ENCODE data around the gene RHOH.

DNA sequence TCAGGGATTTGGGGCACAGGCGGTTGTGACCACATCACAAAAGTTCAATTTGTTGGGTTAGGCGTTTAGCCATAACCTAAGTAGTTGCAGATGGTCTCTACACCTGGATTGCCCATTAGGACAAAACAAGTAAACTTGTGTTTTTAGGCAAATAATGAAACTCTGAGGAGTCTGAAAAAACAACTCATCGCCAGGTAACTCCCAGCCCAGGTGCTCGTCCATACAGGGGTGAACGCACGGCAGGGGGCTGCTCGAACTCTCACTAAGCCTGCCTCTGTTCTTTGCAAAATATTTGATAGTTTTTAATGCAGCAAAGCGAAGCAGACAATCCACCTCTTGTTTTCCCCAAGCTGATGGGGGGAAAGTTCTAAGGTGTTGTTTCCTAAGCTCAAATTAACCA, 559 bp upstream of the RHOH start:
- TF ChIP-seq, protein P1, sequence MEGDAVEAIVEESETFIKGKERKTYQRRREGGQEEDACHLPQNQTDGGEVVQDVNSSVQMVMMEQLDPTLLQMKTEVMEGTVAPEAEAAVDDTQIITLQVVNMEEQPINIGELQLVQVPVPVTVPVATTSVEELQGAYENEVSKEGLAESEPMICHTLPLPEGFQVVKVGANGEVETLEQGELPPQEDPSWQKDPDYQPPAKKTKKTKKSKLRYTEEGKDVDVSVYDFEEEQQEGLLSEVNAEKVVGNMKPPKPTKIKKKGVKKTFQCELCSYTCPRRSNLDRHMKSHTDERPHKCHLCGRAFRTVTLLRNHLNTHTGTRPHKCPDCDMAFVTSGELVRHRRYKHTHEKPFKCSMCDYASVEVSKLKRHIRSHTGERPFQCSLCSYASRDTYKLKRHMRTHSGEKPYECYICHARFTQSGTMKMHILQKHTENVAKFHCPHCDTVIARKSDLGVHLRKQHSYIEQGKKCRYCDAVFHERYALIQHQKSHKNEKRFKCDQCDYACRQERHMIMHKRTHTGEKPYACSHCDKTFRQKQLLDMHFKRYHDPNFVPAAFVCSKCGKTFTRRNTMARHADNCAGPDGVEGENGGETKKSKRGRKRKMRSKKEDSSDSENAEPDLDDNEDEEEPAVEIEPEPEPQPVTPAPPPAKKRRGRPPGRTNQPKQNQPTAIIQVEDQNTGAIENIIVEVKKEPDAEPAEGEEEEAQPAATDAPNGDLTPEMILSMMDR (conservative IDR thresholded peaks at IDR 0.05; ENCODE audit: low read length): no peak; the same call in 1 of the 2 replicates
- TF ChIP-seq EZH2phosphoT487 (IDR thresholded peaks at IDR 0.05; ENCODE audit: borderline replicate concordance, low read depth, low read length): no peak

Measured in OCI-LY7 (cell line).